Hippocampal formation (tissue), 2 donors: ENCODE measurements around the gene SPOCK1.
"Not testable (repeated sequence)": the region's sequence is repeated elsewhere in the genome, so short reads cannot be mapped to it uniquely, and the experiment has no call there.

Experiments
- DNase-seq, 2 donors: peaks; one replicate each; lab custom pipeline; 2025; lab: John Stamatoyannopoulos, UW

The SPOCK1 gene

GRCh38 chr5:137395011-137395755 is 103.9 kb downstream of the SPOCK1 start:
- DNase-seq: no peak

- DNase-seq: no peak
Measured at GRCh38 chr5:137394380-137394779, 104.7 kb downstream of the SPOCK1 start.

GRCh38 chr5:137393196-137393993 is 105.7 kb downstream of the SPOCK1 start:
- no peak for DNase-seq

- no peak for DNase-seq
Measured at GRCh38 chr5:137392261-137392660, 106.9 kb downstream of the SPOCK1 start.

- DNase-seq: not testable (repeated sequence)
Measured at GRCh38 chr5:137391044-137391443, 108.1 kb downstream of the SPOCK1 start.

- DNase-seq: no peak
Measured at GRCh38 chr5:137389042-137389441, 110.1 kb downstream of the SPOCK1 start.

GRCh38 chr5:137385064-137385463 is 114.1 kb downstream of the SPOCK1 start:
- no peak for DNase-seq

- no peak for DNase-seq
Measured at GRCh38 chr5:137383909-137384308, 115.2 kb downstream of the SPOCK1 start.

GRCh38 chr5:137381555-137381954 is 117.6 kb downstream of the SPOCK1 start:
- no peak for DNase-seq

- DNase-seq: no peak
Measured at GRCh38 chr5:137379555-137380286, 119.4 kb downstream of the SPOCK1 start.

GRCh38 chr5:137375741-137376526 is 123.2 kb downstream of the SPOCK1 start:
- DNase-seq: peak in 1 of 2 donors; percentile 48

GRCh38 chr5:137374110-137374714 is 124.9 kb downstream of the SPOCK1 start:
- DNase-seq: no peak

GRCh38 chr5:137372773-137373160 is 126.4 kb downstream of the SPOCK1 start:
- DNase-seq: no peak

GRCh38 chr5:137372016-137372772 is 126.9 kb downstream of the SPOCK1 start:
- no peak for DNase-seq

- no peak for DNase-seq
Measured at GRCh38 chr5:137370096-137371071, 128.7 kb downstream of the SPOCK1 start.

GRCh38 chr5:137368651-137369050 is 130.5 kb downstream of the SPOCK1 start:
- no peak for DNase-seq

- no peak for DNase-seq
Measured at GRCh38 chr5:137367951-137368350, 131.2 kb downstream of the SPOCK1 start.

- no peak for DNase-seq
Measured at GRCh38 chr5:137366526-137366925, 132.6 kb downstream of the SPOCK1 start.

- DNase-seq: no peak
Measured at GRCh38 chr5:137365126-137365865, 133.8 kb downstream of the SPOCK1 start.
